Esophagus squamous epithelium (tissue), 5 donors: ENCODE measurements around the gene S100A16. TPM values are rescaled to one million over a fixed set of nuclear protein-coding genes. Genes with fewer than 3 reads are reported as not detected.

Experiments
- DNase-seq: peaks from one replicate; lab custom pipeline; 2025; lab: John Stamatoyannopoulos, UW
- H3K27ac ChIP-seq, 4 donors: fragments of 200-600 bp; sonication (generic); one replicate each; pipeline ENCODE4 v1.5.1; 2016 to 2019; ENCODE audit warnings: mild to moderate bottlenecking in 1 of 4
- H3K27me3 ChIP-seq, 4 donors: fragments of 200-600 bp; sonication (generic); 1 replicate in 3 of 4; 2 replicates in 1 of 4; pipeline versions ENCODE4 v1.5.1 to v1.6.0; 2017 to 2021; ENCODE audit warnings: antibody characterized with exemption in 1 of 4
- H3K36me3 ChIP-seq, 3 donors: fragments of 200-600 bp; sonication (generic); one replicate each; pipeline ENCODE4 v1.5.1; 2016 to 2019
- H3K4me1 ChIP-seq, 3 donors: fragments of 200-600 bp; sonication (generic); one replicate each; pipeline ENCODE4 v1.5.1; 2017 to 2019
- H3K4me3 ChIP-seq, 4 donors: fragments of 200-600 bp; sonication (generic); 1 replicate in 3 of 4; 2 replicates in 1 of 4; pipeline ENCODE4 v1.5.1; 2016 to 2019; ENCODE audit warnings: mild to moderate bottlenecking in 2 of 4, moderate library complexity in 1 of 4
- H3K9me3 ChIP-seq, 3 donors: fragments of 200-600 bp; sonication (generic); one replicate each; pipeline ENCODE4 v1.5.1; 2016 to 2019
- POLR2A ChIP-seq, 4 donors: fragments of 450-650 bp; IDR thresholded peaks; one replicate each; pipeline ENCODE4 v1.6.1; 2017; ENCODE audit warnings: antibody characterized with exemption in 4 of 4, mild to moderate bottlenecking in 4 of 4, moderate library complexity in 3 of 4
- WGBS, 2 donors: methylation state at CpG; one replicate each; pipeline ENCODE4 v1.1.5; 2018; 5-methylcytosine and 5-hydroxymethylcytosine counted together
- intact Hi-C: fragments of 100-400 bp; cut with DNase I; formaldehyde crosslinking; loops from one replicate; pipeline ENCODE4 v1.15.0; 2022
- total RNA-seq, 4 donors: library from RNA; depleted of rRNA; stranded (reverse); fragments of >200 nt; gene quantifications; one replicate each; pipeline ENCODE4 v1.1.0, GENCODE V29; 2016
- TF ChIP-seq, protein P1 (sequence below), 6 experiments: fragments of 450-650 bp in 4 of 6; fragments of 200-600 bp in 2 of 6; sonication (generic) in 2 of 6; IDR thresholded peaks; one replicate each; pipeline ENCODE4 v1.5.1; 2016 to 2019; ENCODE audit warnings: antibody characterized with exemption in 6 of 6, mild to moderate bottlenecking in 4 of 6, moderate library complexity in 4 of 6
- donor health status: DM: yes; HTN: yes; CAD: no.

Gene S100A16
- total RNA-seq, 4 donors from 2014 or later, result 1,372 to 2,409 (median 2,158) TPM

DNA sequence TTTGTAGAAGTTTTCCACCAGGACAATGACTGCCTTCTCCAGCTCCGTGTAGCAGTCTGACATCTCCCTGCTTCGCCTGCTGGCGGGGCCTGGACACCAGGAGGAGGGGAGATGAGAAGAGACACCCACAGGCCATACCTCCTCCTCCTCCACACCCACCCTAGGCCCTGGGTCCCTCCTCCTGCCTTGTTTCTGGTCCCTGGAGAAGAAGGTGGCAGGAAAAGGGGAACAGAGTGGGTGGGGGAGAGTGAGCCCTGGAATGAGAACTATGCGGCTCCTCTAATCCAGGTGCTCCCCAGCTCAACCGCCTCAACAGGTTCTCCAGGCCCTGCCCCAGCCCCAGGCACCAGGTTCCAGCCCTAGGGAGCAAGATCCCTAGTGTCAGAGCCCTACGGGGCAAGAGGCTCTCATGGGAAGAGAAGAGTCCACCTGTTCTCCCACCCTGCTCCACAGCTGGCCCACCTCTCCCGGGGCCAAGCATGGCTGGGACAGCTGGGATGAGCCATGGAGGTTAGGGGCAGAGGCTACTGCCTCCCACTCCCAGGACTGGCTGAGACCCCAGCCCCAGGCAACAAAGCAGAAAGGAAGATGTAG lies 4.8 kb downstream of the S100A16 start:
- Histone ChIP-seq H3K36me3 (peaks cover 14 to 49% (median 20%) of the 10 kb centered on the region in 3 donors), H3K27me3 (no peaks in the 10 kb centered on the region), H3K27ac (peak overlapping the region; percentile 92 to 96 (median 94)), H3K4me1 (peaks cover 30 to 62% (median 41%) of the 10 kb centered on the region in 3 donors), H3K4me3 (peak overlapping the region; percentile 54 to 76 (median 66)), H3K9me3 (no peaks in the 10 kb centered on the region)
- TF ChIP-seq, protein P1, sequence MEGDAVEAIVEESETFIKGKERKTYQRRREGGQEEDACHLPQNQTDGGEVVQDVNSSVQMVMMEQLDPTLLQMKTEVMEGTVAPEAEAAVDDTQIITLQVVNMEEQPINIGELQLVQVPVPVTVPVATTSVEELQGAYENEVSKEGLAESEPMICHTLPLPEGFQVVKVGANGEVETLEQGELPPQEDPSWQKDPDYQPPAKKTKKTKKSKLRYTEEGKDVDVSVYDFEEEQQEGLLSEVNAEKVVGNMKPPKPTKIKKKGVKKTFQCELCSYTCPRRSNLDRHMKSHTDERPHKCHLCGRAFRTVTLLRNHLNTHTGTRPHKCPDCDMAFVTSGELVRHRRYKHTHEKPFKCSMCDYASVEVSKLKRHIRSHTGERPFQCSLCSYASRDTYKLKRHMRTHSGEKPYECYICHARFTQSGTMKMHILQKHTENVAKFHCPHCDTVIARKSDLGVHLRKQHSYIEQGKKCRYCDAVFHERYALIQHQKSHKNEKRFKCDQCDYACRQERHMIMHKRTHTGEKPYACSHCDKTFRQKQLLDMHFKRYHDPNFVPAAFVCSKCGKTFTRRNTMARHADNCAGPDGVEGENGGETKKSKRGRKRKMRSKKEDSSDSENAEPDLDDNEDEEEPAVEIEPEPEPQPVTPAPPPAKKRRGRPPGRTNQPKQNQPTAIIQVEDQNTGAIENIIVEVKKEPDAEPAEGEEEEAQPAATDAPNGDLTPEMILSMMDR (IDR thresholded peaks at IDR 0.05), result no peak
- no peak for TF ChIP-seq POLR2A (IDR thresholded peaks at IDR 0.05)
- no peak for DNase-seq
- intact Hi-C loops, result no loop called here
- 33% methylated on average over 1 of the region's 7 CpGs; no CpG with 5 or more reads in 1 of the 2 donors for WGBS, 2 donors

DNA sequence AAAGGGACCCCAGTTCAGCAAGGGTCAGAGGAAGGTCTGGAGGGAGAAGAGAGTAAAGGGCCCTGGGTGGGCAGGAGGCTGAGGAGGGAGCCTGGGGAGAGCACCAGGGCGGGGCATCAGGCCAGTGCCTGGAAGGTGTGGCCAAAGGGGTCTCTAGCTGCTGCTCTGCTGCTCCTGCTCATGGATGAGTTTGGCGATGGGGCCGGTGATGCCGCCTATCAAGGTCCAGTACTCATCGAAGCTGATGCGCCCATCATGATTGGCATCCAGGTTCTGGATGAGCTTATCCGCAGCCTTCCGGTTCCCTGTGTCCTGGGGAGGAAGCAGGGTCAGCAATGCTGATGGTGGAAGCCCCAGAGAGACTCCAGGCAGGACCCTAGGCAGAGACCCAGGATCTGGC lies 5.6 kb downstream of the S100A16 start:
- no peak for DNase-seq
- 76 to 98% methylated on average over 5 to 6 of the region's 8 CpGs for WGBS, 2 donors
- Histone ChIP-seq H3K4me1 (peaks cover 30 to 59% (median 41%) of the 10 kb centered on the region in 3 donors), H3K27me3 (no peaks in the 10 kb centered on the region), H3K36me3 (peaks cover 14 to 54% (median 20%) of the 10 kb centered on the region in 3 donors), H3K4me3 (peak overlapping the region in 3 of 4 donors; percentile 66 to 76 (median 67)), H3K9me3 (no peaks in the 10 kb centered on the region), H3K27ac (peak overlapping the region; percentile 92 to 96 (median 94))
- no peak for TF ChIP-seq POLR2A (IDR thresholded peaks at IDR 0.05)
- TF ChIP-seq, protein P1 (IDR thresholded peaks at IDR 0.05), result no peak
- intact Hi-C loops, result no loop called here

DNA sequence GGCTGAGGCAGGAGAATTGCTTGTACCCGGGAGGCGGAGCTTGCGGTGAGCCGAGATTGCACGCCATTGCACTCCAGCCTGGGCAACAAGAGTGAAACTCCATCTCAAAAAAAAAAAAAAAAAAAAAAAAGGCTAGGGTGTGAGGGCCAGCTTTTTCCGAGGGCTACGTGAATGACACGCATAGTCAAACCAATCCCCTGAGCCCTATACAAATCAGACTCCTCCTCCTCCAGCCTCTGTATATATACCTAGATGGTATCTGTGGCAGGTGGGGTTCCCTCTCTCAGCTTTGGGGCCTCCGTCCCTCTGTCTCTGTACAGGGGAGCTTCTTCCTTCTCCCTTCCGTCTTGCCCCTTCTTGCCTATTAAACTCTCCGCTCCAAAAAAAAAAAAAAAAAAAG lies 6.7 kb downstream of the S100A16 start:
- no peak overlapping the region for H3K27ac ChIP-seq
- peaks cover 30 to 54% (median 41%) of the 10 kb centered on the region in 3 donors for H3K4me1 ChIP-seq
- intact Hi-C loops, result no loop called here
- H3K9me3 ChIP-seq, result no peaks in the 10 kb centered on the region
- DNase-seq, result no peak
- 91 to 94% methylated on average over 6 to 10 of the region's 11 CpGs for WGBS, 2 donors
- no peaks in the 10 kb centered on the region for H3K27me3 ChIP-seq
- H3K36me3 ChIP-seq, result peaks cover 14 to 58% (median 20%) of the 10 kb centered on the region in 3 donors
- TF ChIP-seq, protein P1 (IDR thresholded peaks at IDR 0.05), result no peak
- TF ChIP-seq POLR2A (IDR thresholded peaks at IDR 0.05), result no peak
- no peak overlapping the region for H3K4me3 ChIP-seq

DNA sequence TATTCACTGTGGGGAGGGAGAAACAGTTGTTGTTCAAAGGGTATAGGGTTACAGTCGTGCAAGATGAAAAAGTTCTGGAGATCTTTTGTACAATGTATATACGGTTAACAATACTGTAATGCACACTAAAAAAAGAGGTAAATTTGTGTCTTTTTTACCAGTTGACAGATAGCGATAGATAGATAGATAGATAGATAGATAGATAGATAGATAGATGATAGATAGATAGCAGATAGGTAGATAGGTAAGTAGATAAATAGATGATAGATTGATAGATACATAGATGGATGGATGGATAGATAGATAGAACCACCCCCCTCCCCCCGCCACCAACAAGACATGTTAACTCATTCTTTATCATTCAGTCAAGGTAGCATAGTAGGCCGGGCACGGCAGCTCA lies 10.2 kb downstream of the S100A16 start:
- Histone ChIP-seq H3K4me1 (peaks cover 8 to 27% (median 20%) of the 10 kb centered on the region in 3 donors), H3K27me3 (no peaks in the 10 kb centered on the region), H3K27ac (no peak overlapping the region), H3K9me3 (no peaks in the 10 kb centered on the region), H3K36me3 (peaks cover 14 to 64% (median 18%) of the 10 kb centered on the region in 3 donors), H3K4me3 (no peak overlapping the region)
- intact Hi-C loops, result no loop called here
- 75 to 83% methylated on average over 5 to 6 of the region's 6 CpGs for WGBS, 2 donors
- TF ChIP-seq, protein P1 (IDR thresholded peaks at IDR 0.05), result no peak
- TF ChIP-seq POLR2A (IDR thresholded peaks at IDR 0.05), result no peak
- no peak for DNase-seq

DNA sequence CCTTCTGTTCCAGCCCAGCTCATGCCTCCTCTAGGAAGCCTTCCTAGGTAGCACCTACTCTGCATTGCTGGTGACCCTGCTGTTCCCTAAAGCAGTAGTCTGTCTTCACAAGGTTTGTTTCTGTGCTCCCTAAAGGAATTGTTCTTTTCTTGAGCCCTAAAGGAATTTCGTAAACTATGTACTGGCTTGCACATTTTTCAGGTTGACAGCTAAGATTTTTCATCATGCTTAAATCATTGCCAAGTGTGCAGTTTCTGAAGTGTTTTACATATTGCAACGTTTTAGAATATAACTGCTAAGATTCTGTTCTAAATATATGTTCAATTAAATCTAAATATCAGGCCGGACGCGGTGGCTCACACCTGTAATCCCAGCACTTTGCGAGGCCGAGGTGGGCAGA lies 13.1 kb downstream of the S100A16 start:
- H3K4me3 ChIP-seq, result no peak overlapping the region
- H3K27me3 ChIP-seq, result no peaks in the 10 kb centered on the region
- DNase-seq, result no peak
- no peaks in the 10 kb centered on the region for H3K9me3 ChIP-seq
- peaks cover 0 to 7% (median 7%) of the 10 kb centered on the region in 3 donors for H3K4me1 ChIP-seq
- intact Hi-C loops, result no loop called here
- no peak for TF ChIP-seq POLR2A (IDR thresholded peaks at IDR 0.05)
- TF ChIP-seq, protein P1 (IDR thresholded peaks at IDR 0.05), result no peak
- WGBS, 2 donors, result 79 to 85% methylated on average over 7 of the region's 7 CpGs
- peaks cover 0 to 35% (median 0%) of the 10 kb centered on the region in 3 donors for H3K36me3 ChIP-seq
- H3K27ac ChIP-seq, result no peak overlapping the region
